HG02642 (cell line): ENCODE results near the gene RALGPS1.

Experiments used
- ATAC-seq: cut with Tn5 transposase; IDR thresholded peaks from one replicate; pipeline ENCODE4 v1.9.1; 2021; ENCODE audit warnings: mild to moderate bottlenecking; ENCODE audit not compliant: unreplicated experiment, poor library complexity

RALGPS1 gene

DNA sequence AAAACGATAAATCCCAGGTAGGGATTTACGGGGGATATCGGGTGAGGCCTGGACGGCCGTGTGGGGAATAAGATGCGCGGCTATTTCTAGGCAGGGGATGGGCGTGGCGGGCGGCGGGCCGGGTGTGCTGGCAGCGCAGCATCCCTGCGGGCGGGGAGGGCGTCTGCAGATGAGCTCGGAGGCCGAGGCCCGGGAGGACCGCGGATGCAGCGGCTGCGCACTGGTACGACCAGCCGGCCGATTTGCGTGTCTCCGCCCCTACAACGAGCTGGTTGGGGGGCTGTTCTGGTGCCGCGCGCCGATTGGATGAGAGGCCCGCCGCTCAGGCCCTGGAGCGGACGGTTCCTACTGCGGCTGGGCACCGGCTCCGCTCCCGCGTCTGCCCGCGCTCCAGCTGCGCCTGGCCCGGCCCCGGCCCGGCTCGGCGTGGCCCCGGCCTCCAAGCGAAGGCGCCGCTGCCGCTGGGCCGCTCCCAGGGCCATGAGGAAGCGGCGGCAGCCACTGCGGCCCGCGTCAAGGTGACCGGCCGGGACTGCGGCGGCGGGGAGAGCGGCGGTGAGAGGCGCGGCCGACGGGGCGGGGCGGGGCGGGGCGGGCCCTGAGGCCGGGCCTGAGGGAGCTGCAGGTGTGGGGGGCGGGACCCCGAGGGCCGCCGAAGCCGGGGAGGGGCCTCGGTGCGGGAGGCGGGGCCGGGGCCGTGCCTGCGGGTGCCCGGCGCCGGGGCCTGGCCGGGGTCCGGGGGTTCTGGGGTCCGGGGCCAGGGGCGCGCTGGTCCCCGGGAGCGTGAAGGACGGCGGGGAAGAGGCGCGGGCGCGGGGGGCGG is at the start of gene RALGPS1:
TSS of gene RALGPS1 (plus strand) at position 325 of the 823 bp plus-strand sequence. CDS start 47,508 bp downstream, outside the sequence.
- ATAC-seq, result peak; percentile 99

- no peak for ATAC-seq
These were observed 45.2 kb upstream of the RALGPS1 start for GRCh38 chr9:126869368-126869767.

DNA sequence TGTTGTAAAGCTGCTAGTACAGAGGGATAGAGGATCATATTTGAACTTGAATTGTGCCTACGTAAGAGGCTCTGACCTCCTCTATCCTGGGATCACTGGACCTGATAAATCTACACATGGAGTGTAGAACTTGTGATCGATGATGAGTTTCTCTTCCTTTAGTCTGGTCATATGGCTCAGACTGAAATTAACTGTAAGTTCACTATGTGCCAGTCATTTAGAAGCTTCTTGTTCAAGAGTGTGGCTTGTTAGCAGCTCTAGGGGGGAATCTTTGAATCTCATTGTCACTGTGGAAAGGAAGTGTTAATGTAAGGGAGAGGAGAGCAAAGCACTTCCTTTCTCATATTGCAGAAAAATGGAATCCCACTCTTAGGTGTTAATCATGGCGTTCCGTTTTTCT is 42.1 kb upstream of the RALGPS1 start:
- ATAC-seq, result no peak

GRCh38 chr9:126874546-126875314 is 39.9 kb upstream of the RALGPS1 start:
- ATAC-seq, result no peak

GRCh38 chr9:126875756-126876510 is 38.6 kb upstream of the RALGPS1 start:
- ATAC-seq, result no peak

DNA sequence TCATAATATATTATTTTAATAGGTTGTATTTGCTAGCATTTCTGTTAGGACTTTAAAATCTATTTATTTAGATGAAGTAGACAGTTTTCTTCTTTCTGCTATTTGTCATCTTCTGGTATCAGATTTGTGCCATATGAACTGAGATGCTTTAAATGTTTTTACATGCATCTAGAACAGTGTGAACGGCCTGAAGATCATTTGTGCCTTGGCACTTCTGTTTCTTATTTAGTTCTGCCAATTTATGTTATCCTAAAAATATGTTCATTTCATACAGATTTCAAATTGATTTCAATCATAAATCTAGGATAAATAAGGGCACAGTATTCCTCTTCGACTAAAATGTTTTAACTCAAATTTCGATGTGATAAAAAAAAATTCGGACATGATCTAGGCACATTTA is 38.1 kb upstream of the RALGPS1 start:
- ATAC-seq, result no peak

- ATAC-seq, result no peak
These were observed 37.2 kb upstream of the RALGPS1 start for GRCh38 chr9:126877418-126877817.

DNA sequence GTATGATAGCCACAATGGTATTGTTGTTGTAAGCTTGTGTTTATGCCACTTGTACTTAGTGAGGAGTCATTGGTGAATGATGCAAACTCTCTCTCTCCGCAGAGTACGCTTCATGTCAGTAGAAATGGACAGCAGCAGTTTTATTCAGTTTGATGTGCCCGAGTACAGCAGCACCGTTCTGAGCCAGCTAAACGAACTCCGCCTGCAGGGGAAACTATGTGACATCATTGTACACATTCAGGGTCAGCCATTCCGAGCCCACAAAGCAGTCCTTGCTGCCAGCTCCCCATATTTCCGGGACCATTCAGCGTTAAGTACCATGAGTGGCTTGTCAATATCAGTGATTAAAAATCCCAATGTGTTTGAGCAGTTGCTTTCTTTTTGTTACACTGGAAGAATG is 35.3 kb upstream of the RALGPS1 start:
- no peak for ATAC-seq

DNA sequence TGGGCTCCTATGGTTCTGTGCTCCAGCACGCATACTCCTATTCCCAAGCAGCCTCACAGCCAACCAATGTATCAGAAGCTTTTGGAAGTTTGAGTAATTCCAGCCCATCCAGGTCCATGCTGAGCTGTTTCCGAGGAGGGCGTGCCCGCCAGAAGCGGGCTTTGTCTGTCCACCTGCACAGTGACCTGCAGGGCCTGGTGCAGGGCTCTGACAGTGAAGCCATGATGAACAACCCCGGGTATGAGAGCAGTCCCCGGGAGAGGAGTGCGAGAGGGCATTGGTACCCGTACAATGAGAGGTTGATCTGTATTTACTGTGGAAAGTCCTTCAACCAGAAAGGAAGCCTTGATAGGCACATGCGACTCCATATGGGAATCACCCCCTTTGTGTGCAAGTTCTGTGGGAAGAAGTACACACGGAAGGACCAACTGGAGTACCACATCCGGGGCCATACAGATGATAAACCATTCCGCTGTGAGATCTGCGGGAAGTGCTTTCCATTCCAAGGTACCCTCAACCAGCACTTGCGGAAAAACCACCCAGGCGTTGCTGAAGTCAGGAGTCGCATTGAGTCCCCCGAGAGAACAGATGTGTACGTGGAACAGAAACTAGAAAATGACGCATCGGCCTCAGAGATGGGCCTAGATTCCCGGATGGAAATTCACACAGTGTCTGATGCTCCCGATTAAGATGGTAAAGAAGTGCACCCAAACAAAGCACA is 34.2 kb upstream of the RALGPS1 start:
- no peak for ATAC-seq

- ATAC-seq, result no peak
These were observed 33.6 kb upstream of the RALGPS1 start for GRCh38 chr9:126880947-126881332.

GRCh38 chr9:126882746-126883145 is 31.8 kb upstream of the RALGPS1 start:
- ATAC-seq, result no peak

- ATAC-seq, result no peak
These were observed 30.9 kb upstream of the RALGPS1 start for GRCh38 chr9:126883636-126884035.

- no peak for ATAC-seq
These were observed 29.4 kb upstream of the RALGPS1 start for GRCh38 chr9:126885131-126885641.

GRCh38 chr9:126886034-126886822 is 28.4 kb upstream of the RALGPS1 start:
- ATAC-seq, result no peak

DNA sequence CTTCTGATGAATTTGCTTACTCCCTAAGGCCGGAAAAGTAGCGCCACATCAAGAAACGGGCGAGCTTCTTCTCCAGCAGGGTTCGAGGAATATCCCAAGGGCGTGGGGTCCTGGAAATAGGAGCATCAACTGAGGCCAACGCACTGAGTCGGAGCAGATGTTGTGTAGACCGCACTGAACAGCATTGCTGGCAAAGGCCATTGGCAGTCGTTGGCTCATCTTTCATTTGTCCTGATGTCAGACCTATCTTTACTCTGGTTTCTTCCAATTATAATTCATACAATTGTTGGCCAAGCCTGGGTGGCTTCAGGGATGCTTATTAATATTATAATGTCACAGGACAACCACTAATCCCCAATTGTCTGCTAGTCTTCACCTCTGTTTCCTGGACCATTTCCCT is 27.7 kb upstream of the RALGPS1 start:
- no peak for ATAC-seq

GRCh38 chr9:126891676-126892075 is 22.9 kb upstream of the RALGPS1 start:
- no peak for ATAC-seq

DNA sequence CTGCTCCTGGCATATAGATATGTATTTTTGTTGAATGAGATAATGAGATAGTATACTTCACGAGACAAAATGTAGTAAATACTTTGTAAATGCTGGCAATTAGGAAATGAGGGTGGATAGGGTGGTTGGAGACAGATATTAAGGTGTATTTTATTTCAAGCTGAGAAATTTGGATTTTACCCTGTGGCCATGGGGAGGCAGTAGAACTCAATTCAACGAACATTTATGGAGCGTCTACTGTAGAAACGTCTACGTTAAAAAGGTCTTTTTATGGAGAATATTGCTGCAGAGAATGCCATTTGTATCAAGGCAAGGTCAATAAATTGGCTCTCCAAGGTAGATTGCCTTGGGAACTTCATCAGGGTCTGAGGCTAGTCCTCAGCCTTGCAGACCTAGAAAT is 21.5 kb upstream of the RALGPS1 start:
- ATAC-seq, result no peak

DNA sequence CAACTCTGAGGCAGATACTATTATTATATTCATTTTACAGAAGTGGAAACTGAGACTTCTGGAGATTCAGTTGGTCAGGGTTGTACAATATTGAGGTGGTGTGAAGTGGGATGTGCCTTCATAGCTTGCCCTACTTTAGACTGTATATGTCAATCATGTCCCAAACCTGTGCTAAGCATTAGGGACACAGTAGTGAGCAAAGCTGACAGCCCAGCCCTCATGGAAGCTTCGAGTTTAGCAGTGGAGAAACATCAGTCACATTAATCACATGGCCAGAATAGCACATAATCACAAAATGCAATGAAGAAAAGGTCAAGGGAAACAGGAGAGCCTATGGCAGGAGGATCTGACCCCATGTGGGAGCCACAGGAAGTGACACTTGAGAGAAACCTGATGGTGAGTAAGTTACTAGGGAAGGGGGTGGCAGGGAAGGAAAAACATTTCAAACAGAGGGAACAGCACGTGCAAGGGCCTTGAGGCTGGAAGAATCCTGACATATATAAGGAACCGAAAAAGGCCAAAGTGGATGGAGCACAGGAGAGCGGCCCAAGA is 20.5 kb upstream of the RALGPS1 start:
- no peak for ATAC-seq

DNA sequence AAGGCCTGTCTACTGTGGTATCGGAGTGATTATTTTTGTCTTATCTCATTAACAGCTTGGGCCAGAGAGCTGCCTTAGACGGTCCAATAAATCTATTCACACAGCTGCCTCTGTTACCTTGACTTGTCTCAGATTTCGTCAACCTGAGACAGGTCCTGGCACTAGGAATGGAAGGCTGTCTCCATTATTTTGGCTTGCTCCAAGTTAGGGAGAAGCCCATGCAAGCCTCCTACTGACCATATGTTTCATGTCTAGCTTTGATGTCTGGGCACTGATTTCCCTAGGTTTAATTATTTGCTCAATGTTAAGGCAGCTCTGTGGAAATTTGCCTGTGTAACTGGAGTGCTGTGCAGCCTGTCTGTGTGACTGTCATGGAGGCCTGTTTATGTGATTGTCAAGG is 12.4 kb upstream of the RALGPS1 start:
- ATAC-seq, result no peak
